ENCODE results near the gene HEMGN.

DNA sequence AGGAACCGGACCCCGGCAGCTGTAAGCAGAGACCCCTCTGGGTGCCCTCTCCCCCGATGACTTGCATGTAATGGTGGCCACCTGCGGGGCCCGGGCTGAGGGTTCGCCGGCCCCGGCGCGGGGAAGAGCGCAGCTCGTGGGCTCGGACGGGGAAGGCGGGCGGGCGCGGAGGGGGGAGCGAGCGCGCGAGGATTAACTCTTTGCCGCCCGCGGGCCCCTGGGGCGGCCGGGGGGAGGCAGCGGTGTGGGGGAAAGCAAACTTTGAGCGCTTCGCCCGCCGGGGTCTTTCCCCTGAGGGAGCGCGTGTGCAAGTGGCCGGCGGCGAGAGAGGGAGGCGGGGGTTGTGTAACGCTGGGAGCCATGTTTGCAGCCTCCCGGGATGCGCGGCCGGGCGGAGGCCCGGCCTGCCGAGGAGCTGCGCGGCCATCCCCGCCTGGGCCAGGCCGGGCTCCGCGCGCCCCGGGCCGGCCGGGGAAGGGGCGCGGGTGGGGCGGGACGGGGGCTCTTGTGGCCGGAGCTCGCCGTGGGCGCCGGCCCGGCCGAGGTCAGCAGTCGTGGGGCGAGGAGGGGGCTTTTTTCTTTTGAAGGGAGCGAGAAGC is 45.7 kb upstream of the HEMGN start:
- TF ChIP-seq, protein P1, sequence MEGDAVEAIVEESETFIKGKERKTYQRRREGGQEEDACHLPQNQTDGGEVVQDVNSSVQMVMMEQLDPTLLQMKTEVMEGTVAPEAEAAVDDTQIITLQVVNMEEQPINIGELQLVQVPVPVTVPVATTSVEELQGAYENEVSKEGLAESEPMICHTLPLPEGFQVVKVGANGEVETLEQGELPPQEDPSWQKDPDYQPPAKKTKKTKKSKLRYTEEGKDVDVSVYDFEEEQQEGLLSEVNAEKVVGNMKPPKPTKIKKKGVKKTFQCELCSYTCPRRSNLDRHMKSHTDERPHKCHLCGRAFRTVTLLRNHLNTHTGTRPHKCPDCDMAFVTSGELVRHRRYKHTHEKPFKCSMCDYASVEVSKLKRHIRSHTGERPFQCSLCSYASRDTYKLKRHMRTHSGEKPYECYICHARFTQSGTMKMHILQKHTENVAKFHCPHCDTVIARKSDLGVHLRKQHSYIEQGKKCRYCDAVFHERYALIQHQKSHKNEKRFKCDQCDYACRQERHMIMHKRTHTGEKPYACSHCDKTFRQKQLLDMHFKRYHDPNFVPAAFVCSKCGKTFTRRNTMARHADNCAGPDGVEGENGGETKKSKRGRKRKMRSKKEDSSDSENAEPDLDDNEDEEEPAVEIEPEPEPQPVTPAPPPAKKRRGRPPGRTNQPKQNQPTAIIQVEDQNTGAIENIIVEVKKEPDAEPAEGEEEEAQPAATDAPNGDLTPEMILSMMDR (IDR thresholded peaks at IDR 0.05) = peak in 1 of 6 experiments; percentile 1
- TF ChIP-seq POLR2A (IDR thresholded peaks at IDR 0.05) = no peak
